ENCODE data around the gene HOXB2.

The HOXB2 gene

GRCh38 chr17:48565925-48566710 is 21.2 kb upstream of the HOXB2 start:
- TF ChIP-seq FOXP2 (optimal IDR thresholded peaks at IDR 0.05; ENCODE audit: control extremely low read depth, extremely low read length, insufficient read depth) (no peak), EZH2 (IDR thresholded peaks at IDR 0.05) (no peak), POLR2AphosphoS5 (IDR thresholded peaks at IDR 0.05; ENCODE audit: borderline replicate concordance, low read depth, low read length) (no peak)
- no peak for DNase-seq (ENCODE audit: low read depth, low spot score)
- H3K4me3 ChIP-seq = no peak overlapping the region
- H3K27ac ChIP-seq = no peak overlapping the region
- no peak overlapping the region for H3K9ac ChIP-seq (ENCODE audit: insufficient read length)
- no peaks in the 10 kb centered on the region for H3K9me3 ChIP-seq (ENCODE audit: low read depth, low read length)
- H3K36me3 ChIP-seq (ENCODE audit: insufficient read depth, low read length) = no peaks in the 10 kb centered on the region

- no peaks in the 10 kb centered on the region for H3K36me3 ChIP-seq (ENCODE audit: insufficient read depth, low read length)
- no peak for DNase-seq (ENCODE audit: low read depth, low spot score)
- no peak overlapping the region for H3K4me3 ChIP-seq
- H3K9me3 ChIP-seq (ENCODE audit: low read depth, low read length) = no peaks in the 10 kb centered on the region
- no peak for TF ChIP-seq POLR2AphosphoS5 (IDR thresholded peaks at IDR 0.05; ENCODE audit: borderline replicate concordance, low read depth, low read length)
- no peak overlapping the region for H3K9ac ChIP-seq (ENCODE audit: insufficient read length)
- no peak overlapping the region for H3K27ac ChIP-seq
These were observed 20.2 kb upstream of the HOXB2 start for GRCh38 chr17:48565022-48565554.

GRCh38 chr17:48564188-48565021 is 19.5 kb upstream of the HOXB2 start:
- Histone ChIP-seq H3K9me3 (ENCODE audit: low read depth, low read length) (no peaks in the 10 kb centered on the region), H3K4me3 (peak overlapping the region; percentile 60), H3K36me3 (ENCODE audit: insufficient read depth, low read length) (no peaks in the 10 kb centered on the region), H3K9ac (ENCODE audit: insufficient read length) (no peak overlapping the region), H3K27ac (no peak overlapping the region)
- no peak for TF ChIP-seq POLR2AphosphoS5 (IDR thresholded peaks at IDR 0.05; ENCODE audit: borderline replicate concordance, low read depth, low read length)
- TF ChIP-seq FOXP2 (optimal IDR thresholded peaks at IDR 0.05; ENCODE audit: control extremely low read depth, extremely low read length, insufficient read depth) = no peak
- no peak for TF ChIP-seq EZH2 (IDR thresholded peaks at IDR 0.05)
- DNase-seq (ENCODE audit: low read depth, low spot score) = no peak

GRCh38 chr17:48563867-48564187 is 18.9 kb upstream of the HOXB2 start:
- Histone ChIP-seq H3K36me3 (ENCODE audit: insufficient read depth, low read length) (no peaks in the 10 kb centered on the region), H3K9ac (ENCODE audit: insufficient read length) (no peak overlapping the region), H3K4me3 (no peak overlapping the region), H3K27ac (no peak overlapping the region), H3K9me3 (ENCODE audit: low read depth, low read length) (no peaks in the 10 kb centered on the region)
- TF ChIP-seq POLR2AphosphoS5 (IDR thresholded peaks at IDR 0.05; ENCODE audit: borderline replicate concordance, low read depth, low read length) (no peak), FOXP2 (optimal IDR thresholded peaks at IDR 0.05; ENCODE audit: control extremely low read depth, extremely low read length, insufficient read depth) (no peak), EZH2 (IDR thresholded peaks at IDR 0.05) (no peak)
- DNase-seq (ENCODE audit: low read depth, low spot score) = no peak

GRCh38 chr17:48563385-48563838 is 18.5 kb upstream of the HOXB2 start:
- H3K27ac ChIP-seq = no peak overlapping the region
- H3K9me3 ChIP-seq (ENCODE audit: low read depth, low read length) = no peaks in the 10 kb centered on the region
- no peak for DNase-seq (ENCODE audit: low read depth, low spot score)
- no peaks in the 10 kb centered on the region for H3K36me3 ChIP-seq (ENCODE audit: insufficient read depth, low read length)
- H3K4me3 ChIP-seq = no peak overlapping the region
- TF ChIP-seq FOXP2 (optimal IDR thresholded peaks at IDR 0.05; ENCODE audit: control extremely low read depth, extremely low read length, insufficient read depth) (no peak), POLR2AphosphoS5 (IDR thresholded peaks at IDR 0.05; ENCODE audit: borderline replicate concordance, low read depth, low read length) (no peak), EZH2 (IDR thresholded peaks at IDR 0.05) (no peak)
- no peak overlapping the region for H3K9ac ChIP-seq (ENCODE audit: insufficient read length)

- TF ChIP-seq POLR2AphosphoS5 (IDR thresholded peaks at IDR 0.05; ENCODE audit: borderline replicate concordance, low read depth, low read length) = no peak
- TF ChIP-seq FOXP2 (optimal IDR thresholded peaks at IDR 0.05; ENCODE audit: control extremely low read depth, extremely low read length, insufficient read depth) = no peak
- TF ChIP-seq EZH2 (IDR thresholded peaks at IDR 0.05) = no peak
- Histone ChIP-seq H3K4me3 (no peak overlapping the region), H3K27ac (no peak overlapping the region), H3K9me3 (ENCODE audit: low read depth, low read length) (no peaks in the 10 kb centered on the region), H3K36me3 (ENCODE audit: insufficient read depth, low read length) (no peaks in the 10 kb centered on the region), H3K9ac (ENCODE audit: insufficient read length) (no peak overlapping the region)
- no peak for DNase-seq (ENCODE audit: low read depth, low spot score)
These were observed 18.0 kb upstream of the HOXB2 start for GRCh38 chr17:48562934-48563333.

GRCh38 chr17:48561884-48562810 is 17.2 kb upstream of the HOXB2 start:
- H3K9ac ChIP-seq (ENCODE audit: insufficient read length) = no peak overlapping the region
- no peaks in the 10 kb centered on the region for H3K9me3 ChIP-seq (ENCODE audit: low read depth, low read length)
- H3K4me3 ChIP-seq = no peak overlapping the region
- TF ChIP-seq FOXP2 (optimal IDR thresholded peaks at IDR 0.05; ENCODE audit: control extremely low read depth, extremely low read length, insufficient read depth) = no peak
- TF ChIP-seq POLR2AphosphoS5 (IDR thresholded peaks at IDR 0.05; ENCODE audit: borderline replicate concordance, low read depth, low read length) = no peak; the same call in 1 of the 2 replicates
- TF ChIP-seq EZH2 (IDR thresholded peaks at IDR 0.05) = no peak
- H3K27ac ChIP-seq = no peak overlapping the region
- H3K36me3 ChIP-seq (ENCODE audit: insufficient read depth, low read length) = no peaks in the 10 kb centered on the region
- DNase-seq (ENCODE audit: low read depth, low spot score) = no peak
